Neural progenitor cell (in vitro differentiated cells): Measurements from ENCODE around the gene CCDC77. TPM values are rescaled to one million over a fixed set of nuclear protein-coding genes. Genes with fewer than 3 reads are reported as not detected.

Experiments used
- DNase-seq: peaks from one replicate; pipeline ENCODE4 v3.0.0-alpha.2; 2016; ENCODE audit warnings: low spot score
- H2AFZ ChIP-seq: fragments of 200-600 bp; sonication (generic); replicated peaks from 2 replicates; pipeline ENCODE4 v1.6.1; 2016; ENCODE audit warnings: antibody characterized with exemption
- H3F3A ChIP-seq: fragments of 200-600 bp; sonication (generic); 2 replicates; pipeline ENCODE4 v1.6.1; 2016; ENCODE audit warnings: antibody characterized with exemption, low read depth
- H3K27ac ChIP-seq: fragments of 200-600 bp; sonication (generic); 2 replicates; pipeline ENCODE4 v1.5.1; 2016; ENCODE audit warnings: mild to moderate bottlenecking
- H3K27me3 ChIP-seq: fragments of 200-600 bp; sonication (generic); 2 replicates; pipeline ENCODE4 v1.6.1; 2016; ENCODE audit warnings: mild to moderate bottlenecking, moderate library complexity
- H3K36me3 ChIP-seq: fragments of 200-600 bp; sonication (generic); 2 replicates; pipeline ENCODE4 v1.5.1; 2016
- H3K4me1 ChIP-seq: fragments of 200-600 bp; sonication (generic); 2 replicates; pipeline ENCODE4 v1.6.1; 2016; ENCODE audit warnings: mixed run types
- H3K4me2 ChIP-seq: fragments of 200-600 bp; sonication (generic); 2 replicates; pipeline ENCODE4 v1.6.1; 2016
- H3K4me3 ChIP-seq: fragments of 200-600 bp; sonication (generic); 2 replicates; pipeline ENCODE4 v1.5.1; 2016
- H3K79me2 ChIP-seq: fragments of 200-600 bp; sonication (generic); 2 replicates; pipeline ENCODE4 v1.6.1; 2016; ENCODE audit warnings: low read depth
- H3K9ac ChIP-seq: fragments of 200-600 bp; sonication (generic); 2 replicates; pipeline ENCODE4 v1.6.1; 2016
- H3K9me3 ChIP-seq: fragments of 200-600 bp; sonication (generic); 2 replicates; pipeline ENCODE4 v1.5.1; 2016; ENCODE audit warnings: low read depth
- H4K20me1 ChIP-seq: fragments of 200-600 bp; sonication (generic); 2 replicates; pipeline ENCODE4 v1.6.1; 2016; ENCODE audit warnings: low read depth
- H3K27ac Mint-ChIP-seq: 3 replicates; pipeline ENCODE4 v1.8.0; 2021; ENCODE audit warnings: mixed read lengths
- H3K27me3 Mint-ChIP-seq: 2 replicates; pipeline ENCODE4 v1.8.0; 2022; ENCODE audit warnings: low read depth, mild to moderate bottlenecking, inconsistent platforms, moderate library complexity, mixed read lengths; ENCODE audit not compliant: insufficient read depth
- H3K36me3 Mint-ChIP-seq: 3 replicates; pipeline ENCODE4 v1.8.0; 2021; ENCODE audit warnings: mixed read lengths
- H3K4me1 Mint-ChIP-seq: 3 replicates; pipeline ENCODE4 v1.8.0; 2021; ENCODE audit warnings: mixed read lengths
- H3K4me3 Mint-ChIP-seq: 3 replicates; pipeline ENCODE4 v1.8.0; 2021; ENCODE audit warnings: mild to moderate bottlenecking, moderate library complexity, mixed read lengths
- H3K9me3 Mint-ChIP-seq: 3 replicates; pipeline ENCODE4 v1.8.0; 2020; ENCODE audit warnings: mixed read lengths
- CTCF ChIP-seq: fragments of 200-600 bp; sonication (generic); IDR thresholded peaks from 2 replicates; pipeline ENCODE4 v1.5.1; 2017; ENCODE audit warnings: antibody characterized with exemption, mild to moderate bottlenecking
- EZH2 ChIP-seq: fragments of 200-600 bp; sonication (generic); IDR thresholded peaks from 2 replicates; pipeline ENCODE4 v1.6.1; 2017; ENCODE audit warnings: antibody characterized with exemption, mild to moderate bottlenecking, moderate library complexity
- EZH2phosphoT487 ChIP-seq: fragments of 200-600 bp; sonication (generic); IDR thresholded peaks from 2 replicates; pipeline ENCODE4 v1.6.1; 2017; ENCODE audit warnings: antibody characterized with exemption
- total RNA-seq: library from RNA; depleted of rRNA; stranded (reverse); fragments of >200 nt; gene quantifications from 2 replicates; pipeline ENCODE4 v1.2.3, GENCODE V29; 2015; ENCODE audit warnings: low replicate concordance

CCDC77 gene
- total RNA-seq, 1 donor from 2014 or later, result 125 TPM

GRCh38 chr12:454833-455232 lies 53.4 kb downstream of the CCDC77 start:
- peaks cover 17% of the 10 kb centered on the region for H3K27me3 Mint-ChIP-seq
- no peak for DNase-seq

GRCh38 chr12:455821-456220 lies 54.4 kb downstream of the CCDC77 start:
- H3K9me3 Mint-ChIP-seq, result peaks cover 6% of the 10 kb centered on the region
- H3K4me3 Mint-ChIP-seq, result no peak overlapping the region
- H3K4me1 ChIP-seq, result peaks cover 6% of the 10 kb centered on the region

More at GRCh38 chr12:454833-455232, 53.4 kb downstream of the CCDC77 start:
- TF ChIP-seq CTCF, result no peak
- TF ChIP-seq EZH2phosphoT487, result no peak
- no peak for TF ChIP-seq EZH2
- Histone ChIP-seq H3K79me2 (no peaks in the 10 kb centered on the region), H3K4me3 (no peak overlapping the region), H3K9ac (no peak overlapping the region), H3K4me2 (no peak overlapping the region), H4K20me1 (no peaks in the 10 kb centered on the region), H3K27me3 (peaks cover 25% of the 10 kb centered on the region), H3K9me3 (no peaks in the 10 kb centered on the region), H2AFZ (no peak overlapping the region), H3F3A (peaks cover 8% of the 10 kb centered on the region), H3K36me3 (no peaks in the 10 kb centered on the region), H3K4me1 (peaks cover 5% of the 10 kb centered on the region), H3K27ac (no peak overlapping the region)
- peaks cover 6% of the 10 kb centered on the region for H3K9me3 Mint-ChIP-seq
- H3K27ac Mint-ChIP-seq, result no peak overlapping the region
- peaks cover 4% of the 10 kb centered on the region for H3K36me3 Mint-ChIP-seq
- no peak overlapping the region for H3K4me3 Mint-ChIP-seq
- H3K4me1 Mint-ChIP-seq, result peaks cover 20% of the 10 kb centered on the region

GRCh38 chr12:457676-458075 lies 56.2 kb downstream of the CCDC77 start:
- H3K79me2 ChIP-seq, result peaks cover 8% of the 10 kb centered on the region
- Mint-ChIP-seq H3K27me3 (peaks cover 37% of the 10 kb centered on the region), H3K4me3 (no peak overlapping the region), H3K4me1 (peaks cover 23% of the 10 kb centered on the region), H3K36me3 (peaks cover under 1% of the 10 kb centered on the region), H3K9me3 (peaks cover under 1% of the 10 kb centered on the region), H3K27ac (no peak overlapping the region)
- H3K4me2 ChIP-seq, result no peak overlapping the region
- H3K9ac ChIP-seq, result no peak overlapping the region
- no peak for DNase-seq
- H4K20me1 ChIP-seq, result peaks cover 17% of the 10 kb centered on the region
- no peak overlapping the region for H2AFZ ChIP-seq
- H3K4me3 ChIP-seq, result no peak overlapping the region
- H3K27ac ChIP-seq, result no peak overlapping the region
- H3K4me1 ChIP-seq, result peaks cover 11% of the 10 kb centered on the region
- no peak for TF ChIP-seq EZH2phosphoT487
- TF ChIP-seq CTCF, result no peak
- no peak for TF ChIP-seq EZH2
- H3K9me3 ChIP-seq, result no peaks in the 10 kb centered on the region
- no peaks in the 10 kb centered on the region for H3K36me3 ChIP-seq
- H3K27me3 ChIP-seq, result peaks cover 41% of the 10 kb centered on the region
- H3F3A ChIP-seq, result peaks cover 15% of the 10 kb centered on the region

More at GRCh38 chr12:455821-456220, 54.4 kb downstream of the CCDC77 start:
- Mint-ChIP-seq H3K4me1 (peaks cover 20% of the 10 kb centered on the region), H3K27ac (no peak overlapping the region), H3K36me3 (peaks cover 4% of the 10 kb centered on the region), H3K27me3 (peaks cover 18% of the 10 kb centered on the region)
- no peak for DNase-seq
- H3K4me3 ChIP-seq, result no peak overlapping the region
- no peak overlapping the region for H3K9ac ChIP-seq
- H3K9me3 ChIP-seq, result no peaks in the 10 kb centered on the region
- H3K79me2 ChIP-seq, result peaks cover 4% of the 10 kb centered on the region
- peaks cover 31% of the 10 kb centered on the region for H3K27me3 ChIP-seq
- H3K27ac ChIP-seq, result no peak overlapping the region
- H3F3A ChIP-seq, result peaks cover 12% of the 10 kb centered on the region
- H4K20me1 ChIP-seq, result peaks cover 2% of the 10 kb centered on the region
- H2AFZ ChIP-seq, result no peak overlapping the region
- no peak for TF ChIP-seq EZH2
- TF ChIP-seq EZH2phosphoT487, result no peak
- no peak for TF ChIP-seq CTCF
- H3K36me3 ChIP-seq, result no peaks in the 10 kb centered on the region
- H3K4me2 ChIP-seq, result no peak overlapping the region
